ENCODE results near the gene SRC.

DNA sequence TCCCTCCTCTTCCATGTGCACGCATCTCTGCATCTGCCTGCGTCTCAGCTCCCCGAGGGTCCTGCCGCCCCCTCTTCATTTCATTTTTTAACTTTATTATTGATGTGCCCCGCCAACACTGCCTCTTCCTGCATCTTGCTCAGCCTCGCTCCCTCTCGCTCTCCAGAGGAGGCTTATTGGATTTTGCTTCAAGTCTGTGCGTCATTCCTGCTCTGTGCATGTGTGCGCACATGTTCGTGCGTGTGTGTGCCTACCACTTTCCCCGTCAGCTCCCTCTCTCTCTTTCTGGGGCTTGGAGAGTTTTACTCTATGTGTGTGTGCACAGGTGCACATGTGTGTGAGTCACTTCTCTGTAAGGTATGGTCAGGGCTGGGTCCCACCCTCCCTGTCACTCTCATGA lies 103.3 kb downstream of the SRC start:
- no peak for TF ChIP-seq POLR2AphosphoS5 (IDR thresholded peaks at IDR 0.05; ENCODE audit: low read depth, low read length)
- no peak for TF ChIP-seq TAF1 (IDR thresholded peaks at IDR 0.05; ENCODE audit: borderline replicate concordance, insufficient read depth, low read length)
- TF ChIP-seq, protein P1, sequence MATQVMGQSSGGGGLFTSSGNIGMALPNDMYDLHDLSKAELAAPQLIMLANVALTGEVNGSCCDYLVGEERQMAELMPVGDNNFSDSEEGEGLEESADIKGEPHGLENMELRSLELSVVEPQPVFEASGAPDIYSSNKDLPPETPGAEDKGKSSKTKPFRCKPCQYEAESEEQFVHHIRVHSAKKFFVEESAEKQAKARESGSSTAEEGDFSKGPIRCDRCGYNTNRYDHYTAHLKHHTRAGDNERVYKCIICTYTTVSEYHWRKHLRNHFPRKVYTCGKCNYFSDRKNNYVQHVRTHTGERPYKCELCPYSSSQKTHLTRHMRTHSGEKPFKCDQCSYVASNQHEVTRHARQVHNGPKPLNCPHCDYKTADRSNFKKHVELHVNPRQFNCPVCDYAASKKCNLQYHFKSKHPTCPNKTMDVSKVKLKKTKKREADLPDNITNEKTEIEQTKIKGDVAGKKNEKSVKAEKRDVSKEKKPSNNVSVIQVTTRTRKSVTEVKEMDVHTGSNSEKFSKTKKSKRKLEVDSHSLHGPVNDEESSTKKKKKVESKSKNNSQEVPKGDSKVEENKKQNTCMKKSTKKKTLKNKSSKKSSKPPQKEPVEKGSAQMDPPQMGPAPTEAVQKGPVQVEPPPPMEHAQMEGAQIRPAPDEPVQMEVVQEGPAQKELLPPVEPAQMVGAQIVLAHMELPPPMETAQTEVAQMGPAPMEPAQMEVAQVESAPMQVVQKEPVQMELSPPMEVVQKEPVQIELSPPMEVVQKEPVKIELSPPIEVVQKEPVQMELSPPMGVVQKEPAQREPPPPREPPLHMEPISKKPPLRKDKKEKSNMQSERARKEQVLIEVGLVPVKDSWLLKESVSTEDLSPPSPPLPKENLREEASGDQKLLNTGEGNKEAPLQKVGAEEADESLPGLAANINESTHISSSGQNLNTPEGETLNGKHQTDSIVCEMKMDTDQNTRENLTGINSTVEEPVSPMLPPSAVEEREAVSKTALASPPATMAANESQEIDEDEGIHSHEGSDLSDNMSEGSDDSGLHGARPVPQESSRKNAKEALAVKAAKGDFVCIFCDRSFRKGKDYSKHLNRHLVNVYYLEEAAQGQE (IDR thresholded peaks at IDR 0.05; ENCODE audit: insufficient read depth in 1 of 2, low read depth in 2 of 2, low read length in 2 of 2): no peak
- no peak for TF ChIP-seq SIN3A (IDR thresholded peaks at IDR 0.05; ENCODE audit: borderline replicate concordance, insufficient read depth, low read length)
- no peak for TF ChIP-seq FOXP2 (optimal IDR thresholded peaks at IDR 0.05; ENCODE audit: borderline replicate concordance, extremely low read depth, extremely low read length, insufficient read depth)
